ENCODE data around the gene ACO1.

The ACO1 gene

DNA sequence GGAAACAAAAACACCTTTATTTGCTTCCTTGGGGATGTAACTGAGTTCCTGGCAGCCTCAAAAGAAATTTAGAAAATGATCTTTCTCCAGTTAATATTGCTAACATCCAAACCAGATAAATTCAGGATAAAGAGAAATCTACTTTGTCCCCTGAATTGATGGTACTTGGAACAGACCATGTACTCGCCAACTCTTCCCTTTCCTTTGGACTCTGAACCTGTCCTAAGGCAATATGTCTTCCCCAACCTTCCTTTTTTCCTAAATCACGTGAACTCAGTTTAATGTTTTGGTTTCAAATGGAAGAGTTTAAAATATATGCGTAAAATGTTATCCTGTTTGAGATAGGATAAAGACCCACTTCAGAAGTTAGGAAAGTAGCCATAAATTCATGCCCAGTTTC lies 28.0 kb downstream of the ACO1 start:
- DNase-seq, result no peak
- Histone ChIP-seq H3K36me3 (ENCODE audit: control insufficient read depth, insufficient read depth, low read length) (peaks cover 8% of the 10 kb centered on the region), H2AK5ac (ENCODE audit: low read length) (no peak overlapping the region), H3K23ac (ENCODE audit: low read length) (no peak overlapping the region), H3K79me2 (ENCODE audit: control insufficient read depth, insufficient read depth, low read length) (no peaks in the 10 kb centered on the region), H2BK120ac (ENCODE audit: low read depth, low read length) (no peak overlapping the region), H3K4me1 (ENCODE audit: control insufficient read depth, low read depth, low read length) (no peaks in the 10 kb centered on the region), H3K56ac (ENCODE audit: low read length) (no peak overlapping the region), H2BK15ac (replicated peaks; ENCODE audit: low read depth) (no peak overlapping the region), H3K9ac (ENCODE audit: low read length) (no peak overlapping the region), H2BK5ac (ENCODE audit: low read length) (no peak overlapping the region), H3K27me3 (ENCODE audit: insufficient read depth, low read length, poor library complexity) (no peaks in the 10 kb centered on the region), H3K18ac (ENCODE audit: low read length) (no peak overlapping the region), H4K5ac (ENCODE audit: low read length) (no peak overlapping the region), H4K8ac (ENCODE audit: low read depth, low read length) (no peak overlapping the region), H3K79me1 (ENCODE audit: low read length) (no peaks in the 10 kb centered on the region), H3K27ac (ENCODE audit: low read depth, low read length) (no peak overlapping the region), H3K4me3 (ENCODE audit: low read length) (no peak overlapping the region), H3K4ac (ENCODE audit: low read depth, low read length) (no peak overlapping the region), H3K4me2 (ENCODE audit: low read length) (no peak overlapping the region)
- WGBS (ENCODE audit: extremely low coverage, insufficient coverage, low lambda C conversion rate), result 100% methylated on average over 1 of the region's 3 CpGs

DNA sequence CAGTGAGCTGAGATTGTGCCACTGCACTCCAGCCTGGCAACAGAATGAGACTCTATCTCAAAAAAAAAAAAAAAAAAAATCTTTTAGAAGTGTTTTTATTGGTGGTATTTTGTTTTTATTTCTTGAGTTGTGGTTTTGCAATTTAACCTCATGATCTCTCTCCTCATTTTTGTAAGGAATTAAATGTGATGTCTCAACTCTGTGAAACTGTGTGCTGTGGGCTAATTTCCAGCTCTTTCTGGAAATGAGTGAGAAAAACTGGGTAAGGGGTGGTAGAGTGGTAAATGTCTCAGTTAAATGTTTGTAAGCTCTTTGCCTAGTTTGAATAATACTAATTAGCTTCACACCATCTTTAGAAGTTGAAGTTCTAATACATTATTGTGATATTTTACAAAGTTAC lies 29.0 kb downstream of the ACO1 start:
- DNase-seq, result no peak
- H4K8ac ChIP-seq (ENCODE audit: low read depth, low read length), result no peak overlapping the region
- no peak overlapping the region for H4K5ac ChIP-seq (ENCODE audit: low read length)
- H3K4ac ChIP-seq (ENCODE audit: low read depth, low read length), result no peak overlapping the region
- H3K36me3 ChIP-seq (ENCODE audit: control insufficient read depth, insufficient read depth, low read length), result peaks cover 5% of the 10 kb centered on the region
- H2AK5ac ChIP-seq (ENCODE audit: low read length), result no peak overlapping the region
- H3K56ac ChIP-seq (ENCODE audit: low read length), result no peak overlapping the region
- H2BK15ac ChIP-seq (replicated peaks; ENCODE audit: low read depth), result no peak overlapping the region
- H2BK120ac ChIP-seq (ENCODE audit: low read depth, low read length), result no peak overlapping the region
- no peak overlapping the region for H3K4me3 ChIP-seq (ENCODE audit: low read length)
- H3K79me2 ChIP-seq (ENCODE audit: control insufficient read depth, insufficient read depth, low read length), result no peaks in the 10 kb centered on the region
- no peak overlapping the region for H3K18ac ChIP-seq (ENCODE audit: low read length)
- no peak overlapping the region for H3K27ac ChIP-seq (ENCODE audit: low read depth, low read length)
- no peaks in the 10 kb centered on the region for H3K79me1 ChIP-seq (ENCODE audit: low read length)
- no peak overlapping the region for H3K4me2 ChIP-seq (ENCODE audit: low read length)
- H3K4me1 ChIP-seq (ENCODE audit: control insufficient read depth, low read depth, low read length), result no peaks in the 10 kb centered on the region
- no peak overlapping the region for H3K23ac ChIP-seq (ENCODE audit: low read length)
- no peak overlapping the region for H2BK5ac ChIP-seq (ENCODE audit: low read length)
- H3K27me3 ChIP-seq (ENCODE audit: insufficient read depth, low read length, poor library complexity), result no peaks in the 10 kb centered on the region
- H3K9ac ChIP-seq (ENCODE audit: low read length), result no peak overlapping the region

DNA sequence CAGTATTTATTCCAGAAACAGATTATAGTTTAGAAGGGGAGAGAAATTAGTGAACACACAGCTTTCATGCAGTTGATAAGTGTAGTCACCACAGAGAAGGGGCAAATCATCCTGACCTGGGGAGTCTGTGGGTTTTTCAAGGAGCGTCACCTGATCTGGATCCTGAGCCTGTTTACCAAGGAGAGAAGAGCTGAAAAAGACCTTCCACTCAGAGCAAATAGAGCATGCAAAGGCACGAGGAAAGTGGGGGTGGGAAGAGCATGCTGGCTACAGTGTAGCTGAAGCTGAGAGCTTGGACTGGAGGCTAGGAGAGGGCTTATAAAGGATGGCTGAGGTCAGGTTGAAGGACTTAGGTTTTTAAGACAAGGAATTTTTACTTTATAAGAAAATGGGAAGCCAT lies 30.4 kb downstream of the ACO1 start:
- Histone ChIP-seq H3K4ac (ENCODE audit: low read depth, low read length) (no peak overlapping the region), H3K4me1 (ENCODE audit: control insufficient read depth, low read depth, low read length) (no peaks in the 10 kb centered on the region), H3K56ac (ENCODE audit: low read length) (no peak overlapping the region), H3K79me2 (ENCODE audit: control insufficient read depth, insufficient read depth, low read length) (no peaks in the 10 kb centered on the region), H2AK5ac (ENCODE audit: low read length) (no peak overlapping the region), H2BK120ac (ENCODE audit: low read depth, low read length) (no peak overlapping the region), H3K27me3 (ENCODE audit: insufficient read depth, low read length, poor library complexity) (no peaks in the 10 kb centered on the region), H3K4me3 (ENCODE audit: low read length) (no peak overlapping the region), H3K4me2 (ENCODE audit: low read length) (no peak overlapping the region), H3K36me3 (ENCODE audit: control insufficient read depth, insufficient read depth, low read length) (peaks cover 4% of the 10 kb centered on the region), H4K5ac (ENCODE audit: low read length) (no peak overlapping the region), H3K23ac (ENCODE audit: low read length) (no peak overlapping the region), H4K8ac (ENCODE audit: low read depth, low read length) (no peak overlapping the region), H2BK15ac (replicated peaks; ENCODE audit: low read depth) (no peak overlapping the region), H3K27ac (ENCODE audit: low read depth, low read length) (no peak overlapping the region), H3K79me1 (ENCODE audit: low read length) (no peaks in the 10 kb centered on the region), H3K18ac (ENCODE audit: low read length) (no peak overlapping the region), H3K9ac (ENCODE audit: low read length) (no peak overlapping the region), H2BK5ac (ENCODE audit: low read length) (no peak overlapping the region)
- DNase-seq, result no peak
- WGBS (ENCODE audit: extremely low coverage, insufficient coverage, low lambda C conversion rate), result no CpG with 5 or more reads among the region's 2 CpGs

DNA sequence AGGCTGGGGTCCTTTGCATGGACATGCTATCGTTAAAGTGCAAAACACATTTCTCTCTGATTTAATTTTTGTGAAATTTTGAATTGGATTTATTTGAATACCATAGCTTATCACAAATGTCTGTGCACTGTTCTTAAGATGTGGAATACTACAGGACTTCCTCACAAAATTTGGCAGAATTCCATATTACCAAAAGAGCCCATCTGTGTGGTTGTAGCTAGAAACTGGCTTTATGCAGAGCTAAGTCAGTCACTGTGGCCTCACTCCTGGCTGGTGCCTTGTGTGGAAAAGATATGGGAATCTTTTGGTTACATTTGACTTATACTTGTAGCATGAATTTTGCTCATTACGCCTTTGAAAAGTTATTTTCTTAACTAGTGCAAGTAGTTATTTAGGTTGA lies 35.5 kb downstream of the ACO1 start:
- no peak for DNase-seq
- Histone ChIP-seq H3K27me3 (ENCODE audit: insufficient read depth, low read length, poor library complexity) (no peaks in the 10 kb centered on the region), H3K9ac (ENCODE audit: low read length) (no peak overlapping the region), H3K36me3 (ENCODE audit: control insufficient read depth, insufficient read depth, low read length) (peaks cover 2% of the 10 kb centered on the region), H3K4me2 (ENCODE audit: low read length) (no peak overlapping the region), H3K4me3 (ENCODE audit: low read length) (no peak overlapping the region), H3K79me2 (ENCODE audit: control insufficient read depth, insufficient read depth, low read length) (no peaks in the 10 kb centered on the region), H2BK15ac (replicated peaks; ENCODE audit: low read depth) (no peak overlapping the region), H3K4ac (ENCODE audit: low read depth, low read length) (no peak overlapping the region), H3K23ac (ENCODE audit: low read length) (no peak overlapping the region), H3K18ac (ENCODE audit: low read length) (no peak overlapping the region), H4K8ac (ENCODE audit: low read depth, low read length) (no peak overlapping the region), H2BK5ac (ENCODE audit: low read length) (no peak overlapping the region), H3K79me1 (ENCODE audit: low read length) (no peaks in the 10 kb centered on the region), H2BK120ac (ENCODE audit: low read depth, low read length) (no peak overlapping the region), H2AK5ac (ENCODE audit: low read length) (no peak overlapping the region), H3K56ac (ENCODE audit: low read length) (no peak overlapping the region), H3K4me1 (ENCODE audit: control insufficient read depth, low read depth, low read length) (no peaks in the 10 kb centered on the region), H4K5ac (ENCODE audit: low read length) (no peak overlapping the region), H3K27ac (ENCODE audit: low read depth, low read length) (no peak overlapping the region)
- no CpG with 5 or more reads among the region's 2 CpGs for WGBS (ENCODE audit: extremely low coverage, insufficient coverage, low lambda C conversion rate)

DNA sequence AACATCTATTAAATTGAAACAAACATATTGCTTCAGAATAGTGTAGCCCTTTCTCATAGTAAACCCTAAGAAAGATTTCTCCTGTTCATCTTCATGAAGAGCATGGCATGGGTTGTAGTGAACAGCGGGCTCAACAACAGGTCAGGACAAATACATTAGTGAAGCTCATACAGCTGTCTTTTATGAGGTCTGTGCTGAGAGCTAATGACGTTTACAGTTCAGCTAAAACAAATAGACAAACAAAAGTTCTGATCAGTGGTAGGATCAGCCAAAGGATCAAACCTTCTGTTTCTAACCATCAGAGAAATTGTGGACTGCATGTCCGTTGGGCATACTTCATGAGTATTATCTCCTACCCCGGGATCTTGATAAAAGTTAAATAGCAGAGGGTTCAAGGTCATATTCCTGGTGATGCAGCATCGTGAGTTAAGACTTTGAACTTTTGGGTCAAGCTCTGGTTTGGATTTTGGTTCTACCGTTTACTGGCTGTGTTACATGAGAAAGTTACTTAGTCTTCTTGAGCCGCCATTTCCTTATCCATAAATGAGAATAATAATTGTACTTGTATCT lies 37.9 kb downstream of the ACO1 start:
- WGBS (ENCODE audit: extremely low coverage, insufficient coverage, low lambda C conversion rate), result no CpG with 5 or more reads among the region's 7 CpGs

DNA sequence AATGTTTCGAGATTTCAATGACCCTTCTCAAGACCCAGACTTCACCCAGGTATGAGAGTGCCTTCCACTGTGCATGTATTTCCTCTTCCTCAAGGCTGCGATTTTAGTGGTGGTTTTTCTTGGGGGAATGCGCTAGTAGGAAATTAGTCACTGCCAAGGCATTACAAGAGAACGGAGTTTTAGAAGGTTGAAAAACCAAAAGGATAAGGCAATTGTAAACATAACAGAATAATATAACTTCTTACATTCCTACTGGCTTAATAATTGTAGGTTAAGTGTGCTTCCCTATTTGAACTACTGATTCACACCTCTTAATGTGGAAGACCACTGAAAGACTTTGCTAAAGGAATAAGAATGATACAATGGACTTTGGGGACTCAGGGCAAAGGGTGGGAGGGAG lies 38.9 kb downstream of the ACO1 start:
- Histone ChIP-seq H2BK5ac (ENCODE audit: low read length) (no peak overlapping the region), H3K4me3 (ENCODE audit: low read length) (no peak overlapping the region), H3K4me1 (ENCODE audit: control insufficient read depth, low read depth, low read length) (no peaks in the 10 kb centered on the region), H3K79me2 (ENCODE audit: control insufficient read depth, insufficient read depth, low read length) (no peaks in the 10 kb centered on the region), H2BK120ac (ENCODE audit: low read depth, low read length) (no peak overlapping the region), H2BK15ac (replicated peaks; ENCODE audit: low read depth) (no peak overlapping the region), H3K36me3 (ENCODE audit: control insufficient read depth, insufficient read depth, low read length) (no peaks in the 10 kb centered on the region), H3K56ac (ENCODE audit: low read length) (no peak overlapping the region), H3K27ac (ENCODE audit: low read depth, low read length) (no peak overlapping the region), H4K8ac (ENCODE audit: low read depth, low read length) (no peak overlapping the region), H3K4me2 (ENCODE audit: low read length) (no peak overlapping the region), H2AK5ac (ENCODE audit: low read length) (no peak overlapping the region), H3K18ac (ENCODE audit: low read length) (no peak overlapping the region), H3K4ac (ENCODE audit: low read depth, low read length) (no peak overlapping the region), H3K79me1 (ENCODE audit: low read length) (no peaks in the 10 kb centered on the region), H3K23ac (ENCODE audit: low read length) (no peak overlapping the region), H4K5ac (ENCODE audit: low read length) (no peak overlapping the region), H3K27me3 (ENCODE audit: insufficient read depth, low read length, poor library complexity) (no peaks in the 10 kb centered on the region), H3K9ac (ENCODE audit: low read length) (no peak overlapping the region)
- WGBS (ENCODE audit: extremely low coverage, insufficient coverage, low lambda C conversion rate), result no CpG with 5 or more reads among the region's 4 CpGs
- DNase-seq, result no peak

More for the DNA sequence above, 37.9 kb downstream of the ACO1 start:
- H4K5ac ChIP-seq (ENCODE audit: low read length), result no peak overlapping the region
- H3K4ac ChIP-seq (ENCODE audit: low read depth, low read length), result no peak overlapping the region
- no peak overlapping the region for H3K18ac ChIP-seq (ENCODE audit: low read length)
- no peaks in the 10 kb centered on the region for H3K79me1 ChIP-seq (ENCODE audit: low read length)
- H3K4me2 ChIP-seq (ENCODE audit: low read length), result no peak overlapping the region
- H4K8ac ChIP-seq (ENCODE audit: low read depth, low read length), result no peak overlapping the region
- no peak overlapping the region for H3K23ac ChIP-seq (ENCODE audit: low read length)
- DNase-seq, result no peak
- H2BK15ac ChIP-seq (replicated peaks; ENCODE audit: low read depth), result no peak overlapping the region
- H3K27ac ChIP-seq (ENCODE audit: low read depth, low read length), result no peak overlapping the region
- H2BK5ac ChIP-seq (ENCODE audit: low read length), result no peak overlapping the region
- no peaks in the 10 kb centered on the region for H3K36me3 ChIP-seq (ENCODE audit: control insufficient read depth, insufficient read depth, low read length)
- no peaks in the 10 kb centered on the region for H3K27me3 ChIP-seq (ENCODE audit: insufficient read depth, low read length, poor library complexity)
- H3K9ac ChIP-seq (ENCODE audit: low read length), result no peak overlapping the region
- no peaks in the 10 kb centered on the region for H3K4me1 ChIP-seq (ENCODE audit: control insufficient read depth, low read depth, low read length)
- no peak overlapping the region for H2AK5ac ChIP-seq (ENCODE audit: low read length)
- no peak overlapping the region for H2BK120ac ChIP-seq (ENCODE audit: low read depth, low read length)
- no peak overlapping the region for H3K56ac ChIP-seq (ENCODE audit: low read length)
- no peaks in the 10 kb centered on the region for H3K79me2 ChIP-seq (ENCODE audit: control insufficient read depth, insufficient read depth, low read length)
- no peak overlapping the region for H3K4me3 ChIP-seq (ENCODE audit: low read length)
